Ovary (tissue), 9 donors: ENCODE data around the gene HIVEP3. TPM values are rescaled to one million over a fixed set of nuclear protein-coding genes. Genes with fewer than 3 reads are reported as not detected.

Source experiments
- DNase-seq, 5 donors: peaks; one replicate each; pipeline ENCODE4 v3.0.0-alpha.2; 2019 to 2020
- H3K27ac ChIP-seq, 2 donors: fragments of 200-600 bp; one replicate each; pipeline versions ENCODE4 v1.5.1 to v1.8.0; 2019 to 2022
- H3K27me3 ChIP-seq: fragments of 200-600 bp; one replicate; pipeline ENCODE4 v1.8.0; 2022
- H3K36me3 ChIP-seq: fragments of 200-600 bp; sonication (generic); one replicate; pipeline ENCODE4 v1.5.1; 2019
- H3K4me1 ChIP-seq: one replicate; pipeline ENCODE4 v1.8.1; 2013; ENCODE audit warnings: mild to moderate bottlenecking, moderate library complexity; ENCODE audit not compliant: insufficient read depth
- H3K4me3 ChIP-seq: fragments of 200-600 bp; sonication (generic); one replicate; pipeline ENCODE4 v1.5.1; 2017
- H3K9me3 ChIP-seq, 2 donors: fragments of 200-600 bp in 1 of 2; sonication (generic) in 1 of 2; one replicate each; pipeline versions ENCODE4 v1.5.1 to v1.8.1; 2013 to 2019; ENCODE audit warnings: mild to moderate bottlenecking in 1 of 2, moderate library complexity in 1 of 2
- CTCF ChIP-seq, 3 donors: fragments of 450-650 bp in 2 of 3; fragments of 200-600 bp in 1 of 3; IDR thresholded peaks; one replicate each; pipeline versions ENCODE4 v1.5.1 to v1.8.0; 2016 to 2022; ENCODE audit warnings: antibody characterized with exemption in 3 of 3, mild to moderate bottlenecking in 1 of 3
- EP300 ChIP-seq: sonication (generic); formaldehyde crosslinking; IDR thresholded peaks from one replicate; pipeline ENCODE4 v1.6.1; 2017; ENCODE audit warnings: antibody characterized with exemption
- POLR2A ChIP-seq: fragments of 450-650 bp; IDR thresholded peaks from one replicate; pipeline ENCODE4 v1.6.1; 2017; ENCODE audit warnings: antibody characterized with exemption, mild to moderate bottlenecking, moderate library complexity
- WGBS, 3 donors: extraction: QIAGEN DNeasy Blood & Tissue Kit in 1 of 3; methylation state at CpG; one replicate each; pipeline versions ENCODE4 v1.1.5 to v1.1.7; 2013 to 2017; 5-methylcytosine and 5-hydroxymethylcytosine counted together
- intact Hi-C, 4 donors: fragments of 100-400 bp; cut with DNase I; formaldehyde crosslinking; loops; one replicate each; pipeline versions ENCODE4 v1.11.0 to v1.15.1; 2022 to 2023
- polyA plus RNA-seq, 2 donors: library from polyadenylated mRNA; stranded (reverse); fragments of 200-250 nt in 1 of 2; fragments of 350-450 nt in 1 of 2; fragmentation: Illumina TruSeq in 1 of 2; extraction: RNeasy Lipid Tissue Mini Kit (QIAGEN cat#74804) in 1 of 2; gene quantifications; one replicate each; pipeline ENCODE4 v1.2.3, GENCODE V29; 2013 to 2014
- total RNA-seq, 7 donors: library from RNA; depleted of rRNA in 2 of 7; stranded (reverse); fragments of >200 nt in 2 of 7; fragmentation: NEBNext Ultra II Directional in 3 of 7; extraction: Animal tissue kit (Norgen Biotek cat#: 25700) in 3 of 7; gene quantifications; one replicate each; pipeline versions ENCODE4 v1.1.0 to v1.2.4, GENCODE V29; 2016 to 2023
- donor health status: DM: no; HTN: no; CAD: no; lungs with moderate emphysema.
- donor health status: DM: no; HTN: no; CAD: no.
- donor health status: Bipolar disorder and iron deficiency.
- donor health status: DM: yes; HTN: yes; CAD: no.
- donor health status: DM: no; HTN: no; CAD: no.
- donor health status: DM: yes; HTN: yes; CAD: no.

HIVEP3 gene
- total and polyA plus RNA-seq, 9 donors, result 3.0 to 7.5 (median 5.2) TPM

GRCh38 chr1:41671116-41671755 lies 247.5 kb downstream of the HIVEP3 start:
- no peak for TF ChIP-seq CTCF (IDR thresholded peaks at IDR 0.05)
- TF ChIP-seq EP300, result no peak
- no peaks in the 10 kb centered on the region for H3K27me3 ChIP-seq
- no peaks in the 10 kb centered on the region for H3K4me1 ChIP-seq
- 95 to 97% (median 96%) methylated on average over 15 of the region's 15 CpGs for WGBS, 3 donors
- no peak overlapping the region for H3K4me3 ChIP-seq
- no peak for DNase-seq
- intact Hi-C loops, result no loop called here
- no peaks in the 10 kb centered on the region for H3K36me3 ChIP-seq
- no peak overlapping the region for H3K27ac ChIP-seq
- H3K9me3 ChIP-seq, result no peaks in the 10 kb centered on the region

GRCh38 chr1:41670217-41670957 lies 248.3 kb downstream of the HIVEP3 start:
- 83 to 94% (median 89%) methylated on average over 4 of the region's 4 CpGs for WGBS, 3 donors
- intact Hi-C loops, result no loop called here
- no peak for DNase-seq
- Histone ChIP-seq H3K4me1 (peaks cover 1% of the 10 kb centered on the region), H3K27ac (no peak overlapping the region), H3K4me3 (no peak overlapping the region), H3K27me3 (no peaks in the 10 kb centered on the region), H3K9me3 (no peaks in the 10 kb centered on the region), H3K36me3 (no peaks in the 10 kb centered on the region)
- no peak for TF ChIP-seq CTCF (IDR thresholded peaks at IDR 0.05)
- TF ChIP-seq EP300, result no peak
- TF ChIP-seq POLR2A, result no peak

GRCh38 chr1:41668967-41669366 lies 249.8 kb downstream of the HIVEP3 start:
- H3K9me3 ChIP-seq, result no peaks in the 10 kb centered on the region
- TF ChIP-seq POLR2A, result no peak
- TF ChIP-seq EP300, result no peak
- no peak for TF ChIP-seq CTCF (IDR thresholded peaks at IDR 0.05)
- intact Hi-C loops, result no loop called here
- peaks cover 5% of the 10 kb centered on the region for H3K4me1 ChIP-seq
- H3K27me3 ChIP-seq, result no peaks in the 10 kb centered on the region
- H3K4me3 ChIP-seq, result no peak overlapping the region
- H3K36me3 ChIP-seq, result no peaks in the 10 kb centered on the region
- DNase-seq, result no peak
- H3K27ac ChIP-seq, result no peak overlapping the region
- 92 to 98% (median 96%) methylated on average over 3 of the region's 3 CpGs for WGBS, 3 donors

- H3K27ac ChIP-seq, result no peak overlapping the region
- H3K9me3 ChIP-seq, result no peaks in the 10 kb centered on the region
- WGBS, 3 donors, result 81 to 90% (median 89%) methylated on average over 7 of the region's 7 CpGs
- no peak for DNase-seq
- TF ChIP-seq POLR2A, result no peak
- H3K4me3 ChIP-seq, result no peak overlapping the region
- H3K4me1 ChIP-seq, result peaks cover 5% of the 10 kb centered on the region
- no peaks in the 10 kb centered on the region for H3K36me3 ChIP-seq
- intact Hi-C loops, result no loop called here
- no peaks in the 10 kb centered on the region for H3K27me3 ChIP-seq
Measured at GRCh38 chr1:41668054-41668660, 250.6 kb downstream of the HIVEP3 start.
